ACC112 (cell line): ENCODE measurements around the gene CACNA1S.

ENCODE experiments used
- H2AFZ ChIP-seq: fragments of 200-600 bp; sonication (generic); one replicate; pipeline ENCODE4 v1.6.0; 2017; ENCODE audit warnings: antibody characterized with exemption, low read length; ENCODE audit not compliant: unreplicated experiment
- H3K27ac ChIP-seq: fragments of 200-600 bp; sonication (generic); 2 replicates; pipeline ENCODE4 v1.5.1; 2014; ENCODE audit warnings: low read depth, mild to moderate bottlenecking, antibody characterized with exemption, low read length, moderate library complexity
- H3K27me3 ChIP-seq: fragments of 200-600 bp; sonication (generic); 2 replicates; pipeline ENCODE4 v1.6.1; 2014; ENCODE audit warnings: mild to moderate bottlenecking, antibody characterized with exemption, low read length, moderate library complexity, mixed read lengths; ENCODE audit not compliant: insufficient read depth
- H3K36me3 ChIP-seq: fragments of 200-600 bp; sonication (generic); 2 replicates; pipeline ENCODE4 v1.6.1; 2016; ENCODE audit warnings: mild to moderate bottlenecking, antibody characterized with exemption, low read length, moderate library complexity, mixed read lengths; ENCODE audit not compliant: insufficient read depth
- H3K4me1 ChIP-seq: fragments of 200-600 bp; sonication (generic); one replicate; pipeline ENCODE4 v1.6.1; 2016; ENCODE audit warnings: low read length, mixed read lengths; ENCODE audit not compliant: insufficient read depth, unreplicated experiment, control insufficient read depth
- H3K4me3 ChIP-seq: fragments of 200-600 bp; sonication (generic); 2 replicates; pipeline ENCODE4 v1.5.1; 2014; ENCODE audit warnings: mild to moderate bottlenecking, low read depth, low read length
- H3K79me2 ChIP-seq: fragments of 200-600 bp; sonication (generic); one replicate; pipeline ENCODE4 v1.6.0; 2016; ENCODE audit warnings: low read length; ENCODE audit not compliant: control insufficient read depth, unreplicated experiment, insufficient read depth

Gene CACNA1S

DNA sequence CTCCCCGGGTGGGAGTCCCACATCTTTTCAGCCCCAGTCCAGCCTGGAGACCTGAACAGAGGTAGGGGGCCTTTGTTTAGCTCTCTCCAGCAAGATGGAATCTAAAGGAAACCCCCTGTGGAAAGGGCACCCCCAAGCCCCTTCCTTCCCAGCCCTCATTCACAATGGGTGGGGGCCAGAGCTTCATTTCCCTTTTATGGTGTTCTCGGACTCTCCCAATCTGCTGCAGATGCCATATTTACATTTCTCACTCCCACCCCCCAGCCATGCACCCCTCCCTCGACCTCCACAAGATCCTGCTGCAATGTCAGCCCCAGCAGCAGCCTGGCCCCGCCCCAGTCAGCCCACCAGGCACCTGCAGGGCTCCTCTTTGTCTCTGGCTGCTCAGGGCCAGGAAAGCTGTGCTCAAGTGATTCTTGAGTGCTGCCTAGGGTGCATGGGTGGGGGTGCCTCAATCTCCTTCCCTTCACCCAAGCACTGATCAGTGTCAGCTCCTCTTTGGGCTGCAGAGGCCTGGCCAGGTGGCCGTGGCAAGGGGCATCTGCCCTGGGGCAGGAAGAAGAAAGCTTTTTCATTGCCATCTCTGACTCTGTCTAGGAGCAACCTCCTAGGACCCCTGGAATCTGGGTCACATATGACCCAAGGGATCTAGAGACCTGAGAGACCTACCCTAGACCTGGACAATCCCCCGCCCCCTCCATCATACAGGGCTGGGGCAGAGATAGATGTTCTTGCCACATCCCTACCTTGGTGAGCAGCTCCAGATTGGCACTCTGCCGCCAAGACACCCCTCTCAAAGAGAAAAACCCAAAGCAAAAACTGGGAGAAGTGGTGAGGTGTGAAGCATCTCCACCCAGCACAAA lies 90.4 kb downstream of the CACNA1S start:
- Histone ChIP-seq H3K79me2 (no peaks in the 10 kb centered on the region), H3K4me3 (no peak overlapping the region), H3K27ac (no peak overlapping the region), H3K27me3 (peaks cover 17% of the 10 kb centered on the region), H2AFZ (no peak overlapping the region), H3K4me1 (peaks cover 21% of the 10 kb centered on the region), H3K36me3 (no peaks in the 10 kb centered on the region)

GRCh38 chr1:201020721-201021629 lies 91.3 kb downstream of the CACNA1S start:
- Histone ChIP-seq H3K4me1 (peaks cover 23% of the 10 kb centered on the region), H2AFZ (no peak overlapping the region), H3K4me3 (no peak overlapping the region), H3K79me2 (no peaks in the 10 kb centered on the region), H3K27me3 (peaks cover 25% of the 10 kb centered on the region), H3K36me3 (no peaks in the 10 kb centered on the region), H3K27ac (no peak overlapping the region)

DNA sequence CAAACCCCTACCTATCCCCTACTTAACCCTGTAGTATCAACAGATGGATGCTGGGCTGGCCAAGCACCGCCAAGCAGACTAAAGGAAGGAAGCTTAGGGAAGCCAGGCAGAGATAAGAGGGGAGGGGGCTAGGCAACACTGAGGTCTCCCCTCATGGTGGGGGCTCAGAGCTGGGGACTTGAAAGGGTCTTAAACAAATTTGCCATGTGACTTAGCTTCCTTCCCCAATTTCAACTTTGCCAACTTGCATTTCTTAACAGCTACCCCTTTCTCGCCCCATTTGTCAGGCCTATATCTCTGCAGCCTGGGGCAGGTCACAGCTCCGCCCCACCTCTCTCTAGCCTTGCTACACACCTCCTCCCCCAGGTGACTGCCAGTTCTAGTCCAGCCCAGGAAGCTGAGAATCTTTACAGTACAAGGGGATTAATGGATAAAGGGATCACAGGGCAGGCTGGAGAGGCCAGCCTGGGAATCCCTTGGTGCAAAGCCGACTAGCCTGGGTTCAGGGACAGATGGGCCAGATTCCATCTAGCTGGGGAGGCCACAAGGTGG lies 92.1 kb downstream of the CACNA1S start:
- H3K4me3 ChIP-seq, result no peak overlapping the region

DNA sequence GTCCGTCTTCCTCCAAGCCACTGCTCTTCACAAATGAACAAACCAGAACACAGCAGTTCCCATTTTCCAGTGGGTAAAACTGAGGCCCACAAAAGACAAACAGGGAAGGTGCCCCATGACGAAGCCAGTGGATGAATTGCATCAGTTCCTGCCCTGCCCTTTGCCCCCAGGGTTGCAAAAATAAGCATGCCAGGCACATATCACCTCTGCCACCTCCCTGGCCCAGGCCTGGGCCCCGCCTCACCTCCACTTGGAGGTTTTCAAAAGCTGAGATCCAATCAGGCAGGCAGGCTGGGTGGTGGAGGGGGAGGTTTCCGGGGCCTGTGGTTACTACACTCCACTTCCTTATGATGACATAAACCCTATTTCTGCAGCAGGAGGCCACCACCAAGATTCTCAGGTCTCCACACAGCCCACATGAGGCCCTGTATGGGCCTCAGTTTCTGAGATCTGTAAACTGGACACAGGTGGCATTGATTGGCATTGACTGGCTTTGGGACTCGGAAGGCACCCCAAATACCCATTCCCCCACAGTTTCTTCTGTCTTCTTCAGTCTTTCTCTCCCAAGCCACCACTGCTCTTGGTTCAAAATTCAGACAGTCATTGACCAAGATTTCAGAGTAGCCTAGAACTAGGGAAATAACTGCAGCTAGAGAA lies 92.8 kb downstream of the CACNA1S start:
- no peak overlapping the region for H3K4me3 ChIP-seq
- H3K4me1 ChIP-seq, result peaks cover 18% of the 10 kb centered on the region
- no peaks in the 10 kb centered on the region for H3K36me3 ChIP-seq
- no peak overlapping the region for H3K27ac ChIP-seq
- H3K27me3 ChIP-seq, result peaks cover 38% of the 10 kb centered on the region
- H2AFZ ChIP-seq, result no peak overlapping the region
- H3K79me2 ChIP-seq, result no peaks in the 10 kb centered on the region

More for the DNA sequence above, 92.1 kb downstream of the CACNA1S start:
- H3K4me1 ChIP-seq, result peaks cover 22% of the 10 kb centered on the region
- H3K79me2 ChIP-seq, result no peaks in the 10 kb centered on the region
- H3K36me3 ChIP-seq, result no peaks in the 10 kb centered on the region
- peaks cover 34% of the 10 kb centered on the region for H3K27me3 ChIP-seq
- no peak overlapping the region for H2AFZ ChIP-seq
- H3K27ac ChIP-seq, result no peak overlapping the region

DNA sequence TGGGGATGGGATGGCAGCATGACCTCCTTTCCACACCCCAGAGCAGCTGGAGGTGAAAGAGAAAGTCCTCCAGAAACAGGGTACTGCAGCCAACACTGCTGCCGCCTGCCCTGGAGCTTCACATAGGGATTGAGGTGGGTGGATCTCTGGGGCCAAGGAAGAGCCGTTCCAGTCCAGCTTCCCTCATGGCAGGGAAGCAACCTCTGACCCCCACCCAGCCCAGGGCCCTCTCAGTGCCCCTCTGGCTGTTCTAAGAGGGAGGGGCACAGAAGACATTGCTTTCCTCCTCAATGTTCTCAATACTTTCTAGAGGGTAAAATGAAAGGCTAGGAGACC lies 94.4 kb downstream of the CACNA1S start:
- H3K4me1 ChIP-seq, result peaks cover 14% of the 10 kb centered on the region
- no peak overlapping the region for H3K4me3 ChIP-seq
- peaks cover 52% of the 10 kb centered on the region for H3K27me3 ChIP-seq
- no peaks in the 10 kb centered on the region for H3K79me2 ChIP-seq
- no peak overlapping the region for H2AFZ ChIP-seq
- no peak overlapping the region for H3K27ac ChIP-seq
- no peaks in the 10 kb centered on the region for H3K36me3 ChIP-seq

DNA sequence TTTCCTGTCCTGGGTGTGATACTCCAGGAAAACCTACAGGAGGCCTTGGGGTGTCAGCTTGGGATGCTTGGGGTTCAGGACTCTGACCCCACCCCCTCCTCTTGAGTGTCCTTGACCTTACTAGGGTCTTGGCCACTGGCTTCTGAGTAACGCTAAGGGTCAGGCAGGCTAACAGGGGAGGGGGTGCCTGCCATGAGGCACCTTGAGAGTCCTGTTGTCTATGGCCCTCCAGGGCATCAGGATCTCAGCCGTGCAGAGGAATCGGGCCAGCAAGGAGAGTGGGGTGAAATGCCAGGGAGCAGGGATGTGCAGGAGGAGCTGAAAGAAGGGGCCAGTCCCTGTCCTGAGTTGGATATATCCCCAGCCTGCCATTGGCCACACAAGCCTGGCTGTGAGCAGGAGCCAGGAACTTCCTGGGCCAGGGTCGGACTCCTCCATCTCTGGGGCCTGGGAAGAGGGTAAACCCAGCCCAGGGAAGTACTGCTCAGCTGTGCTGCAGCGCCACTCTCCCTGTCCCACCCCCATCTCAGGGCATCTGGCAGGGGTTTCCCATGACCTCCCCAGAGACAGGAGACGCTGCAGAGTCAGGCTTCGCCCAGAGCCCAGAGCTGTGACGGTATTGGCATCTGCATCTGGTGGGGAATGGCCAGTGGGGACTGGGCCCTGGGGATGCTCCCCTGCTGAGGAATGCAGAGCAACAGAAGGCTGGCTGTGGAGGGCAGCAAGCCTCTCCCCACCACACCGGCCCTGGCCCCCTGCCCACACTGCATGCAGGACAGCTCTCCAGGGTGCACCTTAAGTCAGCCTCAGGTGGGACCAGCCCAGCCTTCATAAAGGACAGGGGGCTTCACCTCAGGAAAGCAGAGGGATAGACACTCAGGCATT lies 95.0 kb downstream of the CACNA1S start:
- H3K4me1 ChIP-seq, result peaks cover 14% of the 10 kb centered on the region
- no peak overlapping the region for H2AFZ ChIP-seq
- H3K27me3 ChIP-seq, result peaks cover 50% of the 10 kb centered on the region
- no peaks in the 10 kb centered on the region for H3K79me2 ChIP-seq
- H3K27ac ChIP-seq, result no peak overlapping the region
- H3K4me3 ChIP-seq, result no peak overlapping the region
- H3K36me3 ChIP-seq, result no peaks in the 10 kb centered on the region

- H2AFZ ChIP-seq, result no peak overlapping the region
- H3K4me1 ChIP-seq, result peaks cover 14% of the 10 kb centered on the region
- no peak overlapping the region for H3K4me3 ChIP-seq
- H3K27me3 ChIP-seq, result peaks cover 52% of the 10 kb centered on the region
- no peaks in the 10 kb centered on the region for H3K36me3 ChIP-seq
- no peak overlapping the region for H3K27ac ChIP-seq
- no peaks in the 10 kb centered on the region for H3K79me2 ChIP-seq
Measured at GRCh38 chr1:201016211-201016651, 96.0 kb downstream of the CACNA1S start.

- H3K27ac ChIP-seq, result no peak overlapping the region
- no peak overlapping the region for H2AFZ ChIP-seq
- H3K4me1 ChIP-seq, result peaks cover 14% of the 10 kb centered on the region
- H3K36me3 ChIP-seq, result no peaks in the 10 kb centered on the region
- peaks cover 52% of the 10 kb centered on the region for H3K27me3 ChIP-seq
- no peak overlapping the region for H3K4me3 ChIP-seq
- no peaks in the 10 kb centered on the region for H3K79me2 ChIP-seq
Measured at GRCh38 chr1:201015551-201016091, 96.6 kb downstream of the CACNA1S start.

DNA sequence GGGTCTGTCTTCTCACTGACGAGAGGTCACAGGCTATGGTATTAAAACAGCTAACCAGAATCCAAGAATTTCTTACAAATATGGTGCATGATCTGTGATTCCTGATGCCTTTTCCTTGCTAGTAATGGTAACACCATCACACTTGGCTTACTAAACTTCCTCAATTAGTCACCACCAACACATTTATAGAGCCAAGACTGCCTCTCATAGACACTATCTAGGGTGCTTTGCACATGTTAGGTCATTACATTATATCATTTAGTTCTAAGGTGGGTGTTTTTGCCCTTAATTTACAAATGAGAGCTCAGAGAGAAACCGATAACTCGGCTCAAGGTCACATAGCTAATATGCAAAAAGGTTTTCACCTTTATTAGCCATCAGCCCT lies 97.4 kb downstream of the CACNA1S start:
- no peak overlapping the region for H3K4me3 ChIP-seq
- H3K27me3 ChIP-seq, result peaks cover 52% of the 10 kb centered on the region
- H3K36me3 ChIP-seq, result no peaks in the 10 kb centered on the region
- peaks cover 14% of the 10 kb centered on the region for H3K4me1 ChIP-seq
- H2AFZ ChIP-seq, result no peak overlapping the region
- H3K27ac ChIP-seq, result no peak overlapping the region
- no peaks in the 10 kb centered on the region for H3K79me2 ChIP-seq
